Measurements from ENCODE around the gene NRROS. TPM values are rescaled to one million over a fixed set of nuclear protein-coding genes. Genes with fewer than 3 reads are reported as not detected.
A peak's percentile ranks its signal among the peaks of the same experiment; 100 is the strongest.

The NRROS gene
- total RNA-seq, 1 experiment from 2014 or later: 2.5 TPM

- DNase-seq (ENCODE audit: low read depth): peak; percentile 60
These were observed 45.3 kb downstream of the NRROS start for GRCh38 chr3:196684548-196685407.

- peak; percentile 21 for DNase-seq (ENCODE audit: low read depth)
These were observed 46.9 kb downstream of the NRROS start for GRCh38 chr3:196686436-196686835.

- DNase-seq (ENCODE audit: low read depth): peak; percentile 71
These were observed 48.9 kb downstream of the NRROS start for GRCh38 chr3:196688349-196688748.

- no peak for DNase-seq (ENCODE audit: low read depth)
These were observed 50.6 kb downstream of the NRROS start for GRCh38 chr3:196689941-196690660.

GRCh38 chr3:196691386-196691785 lies 51.9 kb downstream of the NRROS start:
- no peak for DNase-seq (ENCODE audit: low read depth)

GRCh38 chr3:196694202-196694638 lies 54.7 kb downstream of the NRROS start:
- peak; percentile 43 for DNase-seq (ENCODE audit: low read depth)

- no peak for DNase-seq (ENCODE audit: low read depth)
These were observed 55.7 kb downstream of the NRROS start for GRCh38 chr3:196694941-196695848.

- no peak for DNase-seq (ENCODE audit: low read depth)
These were observed 56.3 kb downstream of the NRROS start for GRCh38 chr3:196695849-196696226.

GRCh38 chr3:196697270-196697669 lies 57.8 kb downstream of the NRROS start:
- peak; percentile 11 for DNase-seq (ENCODE audit: low read depth)

GRCh38 chr3:196699749-196700148 lies 60.3 kb downstream of the NRROS start:
- no peak for DNase-seq (ENCODE audit: low read depth)

GRCh38 chr3:196700801-196701200 lies 61.3 kb downstream of the NRROS start:
- no peak for DNase-seq (ENCODE audit: low read depth)

GRCh38 chr3:196706327-196706726 lies 66.8 kb downstream of the NRROS start:
- DNase-seq (ENCODE audit: low read depth): no peak

GRCh38 chr3:196706731-196707130 lies 67.2 kb downstream of the NRROS start:
- no peak for DNase-seq (ENCODE audit: low read depth)

- DNase-seq (ENCODE audit: low read depth): no peak
These were observed 68.1 kb downstream of the NRROS start for GRCh38 chr3:196707566-196707965.

GRCh38 chr3:196708467-196708866 lies 69.0 kb downstream of the NRROS start:
- no peak for DNase-seq (ENCODE audit: low read depth)

Other genes with a start within 250 kb of the NRROS start
- 12.1 and 16.4 TPM in 2 replicates for gene UBXN7, start 207.3 kb upstream of the NRROS start, total RNA-seq (2014; rRNA removed)
- gene RNF168, start 135.9 kb upstream of the NRROS start, total RNA-seq (2014; rRNA removed): 14.9 and 15.1 TPM in 2 replicates
- not detected in 2 replicates for gene SMCO1, start 124.3 kb upstream of the NRROS start, total RNA-seq (2014; rRNA removed)
- gene WDR53, start 71.1 kb upstream of the NRROS start, total RNA-seq (2014; rRNA removed): 6.1 and 8.3 TPM in 2 replicates
- 10.1 and 11.8 TPM in 2 replicates for gene FBXO45, start 71.0 kb upstream of the NRROS start, total RNA-seq (2014; rRNA removed)
- gene CEP19, start 72.6 kb downstream of the NRROS start, total RNA-seq (2014; rRNA removed): 4.4 and 4.5 TPM in 2 replicates
- 26.4 and 31.9 TPM in 2 replicates for gene PIGX, start 72.7 kb downstream of the NRROS start, total RNA-seq (2014; rRNA removed)
- 37.8 and 45.8 TPM in 2 replicates for gene PAK2, start 100.2 kb downstream of the NRROS start, total RNA-seq (2014; rRNA removed)
- 29.9 and 30.7 TPM in 2 replicates for gene SENP5, start 228.2 kb downstream of the NRROS start, total RNA-seq (2014; rRNA removed)